Measurements from ENCODE around the gene TACO1.

Gene TACO1

GRCh38 chr17:63634816-63635215, 34.1 kb downstream of the TACO1 start:
- DNase-seq (ENCODE audit: low read depth, low spot score), result no peak
- H3K27ac ChIP-seq, result no peak overlapping the region

- H3K27ac ChIP-seq, result no peak overlapping the region
- no peak for DNase-seq (ENCODE audit: low read depth, low spot score)
Observed at GRCh38 chr17:63635290-63635689, 34.6 kb downstream of the TACO1 start.

GRCh38 chr17:63635787-63636186, 35.1 kb downstream of the TACO1 start:
- H3K27ac ChIP-seq, result no peak overlapping the region
- no peak for DNase-seq (ENCODE audit: low read depth, low spot score)

GRCh38 chr17:63639125-63639524, 38.4 kb downstream of the TACO1 start:
- H3K27ac ChIP-seq, result no peak overlapping the region
- no peak for DNase-seq (ENCODE audit: low read depth, low spot score)

- no peak for DNase-seq (ENCODE audit: low read depth, low spot score)
- no peak overlapping the region for H3K27ac ChIP-seq
Observed at GRCh38 chr17:63640038-63640437, 39.3 kb downstream of the TACO1 start.

- DNase-seq (ENCODE audit: low read depth, low spot score), result no peak
- no peak overlapping the region for H3K27ac ChIP-seq
Observed at GRCh38 chr17:63641692-63642448, 41.2 kb downstream of the TACO1 start.

GRCh38 chr17:63644846-63645245, 44.2 kb downstream of the TACO1 start:
- no peak overlapping the region for H3K27ac ChIP-seq
- no peak for DNase-seq (ENCODE audit: low read depth, low spot score)

- DNase-seq (ENCODE audit: low read depth, low spot score), result no peak
- no peak overlapping the region for H3K27ac ChIP-seq
Observed at GRCh38 chr17:63645775-63646487, 45.2 kb downstream of the TACO1 start.

- no peak overlapping the region for H3K27ac ChIP-seq
- DNase-seq (ENCODE audit: low read depth, low spot score), result no peak
Observed at GRCh38 chr17:63646488-63646806, 45.8 kb downstream of the TACO1 start.

- no peak for DNase-seq (ENCODE audit: low read depth, low spot score)
- H3K27ac ChIP-seq, result no peak overlapping the region
Observed at GRCh38 chr17:63647065-63647725, 46.5 kb downstream of the TACO1 start.

- no peak overlapping the region for H3K27ac ChIP-seq
- no peak for DNase-seq (ENCODE audit: low read depth, low spot score)
Observed at GRCh38 chr17:63647936-63648335, 47.2 kb downstream of the TACO1 start.

- no peak overlapping the region for H3K27ac ChIP-seq
- DNase-seq (ENCODE audit: low read depth, low spot score), result no peak
Observed at GRCh38 chr17:63649813-63650212, 49.1 kb downstream of the TACO1 start.

- H3K27ac ChIP-seq, result no peak overlapping the region
- no peak for DNase-seq (ENCODE audit: low read depth, low spot score)
Observed at GRCh38 chr17:63652106-63652505, 51.4 kb downstream of the TACO1 start.

GRCh38 chr17:63653050-63653449, 52.4 kb downstream of the TACO1 start:
- no peak overlapping the region for H3K27ac ChIP-seq
- no peak for DNase-seq (ENCODE audit: low read depth, low spot score)

GRCh38 chr17:63657786-63658185, 57.1 kb downstream of the TACO1 start:
- DNase-seq (ENCODE audit: low read depth, low spot score), result no peak
- no peak overlapping the region for H3K27ac ChIP-seq
